HG02642 (cell line): Measurements from ENCODE around the gene NRIP1.

Experiments
- ATAC-seq: cut with Tn5 transposase; IDR thresholded peaks from one replicate; pipeline ENCODE4 v1.9.1; 2021; ENCODE audit warnings: mild to moderate bottlenecking; ENCODE audit not compliant: unreplicated experiment, poor library complexity

The NRIP1 gene

DNA sequence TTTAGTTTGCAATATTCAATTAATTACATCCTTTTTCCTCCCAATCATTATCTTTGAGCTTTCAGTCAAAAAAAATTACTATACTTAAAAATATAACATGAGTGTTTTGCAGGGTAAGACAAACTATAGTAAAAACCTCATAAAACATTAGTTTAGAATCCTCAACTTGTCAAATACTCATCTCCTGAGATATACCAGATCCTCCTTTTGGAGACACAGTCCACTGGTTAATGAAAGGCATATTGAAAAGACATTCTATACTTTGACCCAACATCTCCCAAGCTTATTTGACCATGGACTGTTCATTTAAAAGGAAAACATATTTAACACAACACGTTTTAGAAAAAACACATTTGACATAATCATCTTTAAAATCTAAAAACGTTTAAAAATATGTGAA is 52.8 kb downstream of the NRIP1 start:
- no peak for ATAC-seq

GRCh38 chr21:15010645-15011044 is 54.2 kb downstream of the NRIP1 start:
- no peak for ATAC-seq

DNA sequence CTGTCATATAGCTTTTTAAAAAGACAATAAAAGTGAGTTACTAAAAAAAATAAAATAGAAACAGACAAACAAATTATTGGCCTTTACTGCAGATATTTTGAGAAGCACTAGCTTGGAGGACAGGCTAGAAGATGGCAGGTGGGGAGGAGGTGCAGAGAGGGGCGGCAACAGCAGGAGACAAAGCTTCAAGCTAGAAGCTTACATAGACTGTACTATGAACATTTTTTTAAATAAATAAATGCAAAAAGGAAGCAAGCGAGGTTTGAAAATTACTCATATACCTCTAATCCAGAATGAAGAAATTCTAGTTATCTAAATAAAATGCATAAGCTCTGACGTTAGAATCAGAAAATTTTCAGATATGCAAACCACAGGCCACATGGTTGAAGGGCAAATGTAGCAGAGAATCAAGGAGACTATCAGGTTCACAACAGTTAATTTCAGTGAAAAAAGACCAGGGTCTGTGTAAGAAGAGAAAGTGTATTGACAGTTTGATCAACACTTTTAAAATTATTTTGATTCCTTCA is 54.9 kb downstream of the NRIP1 start:
- no peak for ATAC-seq

- no peak for ATAC-seq
Observed at GRCh38 chr21:15007716-15008296, 57.0 kb downstream of the NRIP1 start.

DNA sequence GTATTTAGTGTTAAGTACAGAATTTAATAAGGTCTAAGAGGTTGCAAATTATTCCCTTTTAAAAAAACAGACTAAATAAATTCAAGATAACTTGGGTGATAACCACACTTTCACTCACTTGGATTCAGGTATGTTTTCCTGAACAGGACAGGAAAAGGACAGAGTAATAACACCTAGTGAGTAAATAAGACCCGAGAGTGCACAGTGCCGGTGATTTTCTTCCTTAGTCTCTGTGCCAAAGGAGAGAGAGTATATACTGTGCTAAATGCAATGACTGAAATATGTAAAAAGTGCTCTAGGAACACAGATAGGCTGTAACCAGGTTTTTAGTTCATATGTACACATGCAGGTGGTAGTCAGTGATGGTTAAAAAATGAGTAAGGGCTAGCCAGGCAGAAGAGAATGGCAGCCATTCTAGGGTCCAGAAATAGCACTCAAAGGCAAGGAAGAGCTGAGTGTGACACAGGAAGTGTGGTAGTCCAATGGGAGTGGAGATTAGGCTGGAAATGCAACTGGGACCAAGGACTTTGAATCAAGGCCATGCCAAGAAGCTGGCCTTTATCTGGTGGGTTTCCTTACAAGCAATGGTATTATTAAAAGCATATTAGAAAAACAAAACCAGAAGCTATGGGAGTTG is 58.1 kb downstream of the NRIP1 start:
- no peak for ATAC-seq

GRCh38 chr21:15005391-15005790 is 59.4 kb downstream of the NRIP1 start:
- ATAC-seq: no peak

DNA sequence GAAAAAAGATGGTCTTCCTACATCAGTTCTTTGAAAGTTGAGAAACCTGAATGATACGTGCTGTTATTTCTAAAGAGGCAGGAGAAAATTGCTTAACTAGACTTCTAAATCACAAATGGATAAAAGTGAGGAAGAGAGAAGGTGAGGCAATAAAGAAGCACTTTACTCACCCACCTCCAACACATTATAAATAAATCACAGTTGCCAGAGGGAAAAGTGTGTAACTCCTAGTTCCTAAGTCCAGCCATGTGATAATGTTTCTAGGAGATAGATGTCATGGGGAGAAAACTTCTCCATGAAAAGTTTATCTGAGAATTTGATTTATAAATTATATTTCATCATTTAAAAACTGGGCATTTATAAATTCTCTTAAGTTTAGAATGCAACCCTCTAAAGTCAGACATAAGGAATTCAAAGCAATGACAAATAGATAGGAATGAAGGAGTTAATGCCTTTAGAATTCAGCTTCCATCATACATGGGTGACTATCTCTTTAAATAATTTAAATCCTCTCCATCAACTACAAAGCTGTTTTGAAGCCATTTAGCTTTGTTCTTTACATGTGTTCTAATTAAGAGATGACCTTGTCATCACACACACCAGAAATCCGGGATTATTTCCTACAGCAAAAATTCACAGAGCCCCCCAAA is 60.0 kb downstream of the NRIP1 start:
- ATAC-seq: no peak

DNA sequence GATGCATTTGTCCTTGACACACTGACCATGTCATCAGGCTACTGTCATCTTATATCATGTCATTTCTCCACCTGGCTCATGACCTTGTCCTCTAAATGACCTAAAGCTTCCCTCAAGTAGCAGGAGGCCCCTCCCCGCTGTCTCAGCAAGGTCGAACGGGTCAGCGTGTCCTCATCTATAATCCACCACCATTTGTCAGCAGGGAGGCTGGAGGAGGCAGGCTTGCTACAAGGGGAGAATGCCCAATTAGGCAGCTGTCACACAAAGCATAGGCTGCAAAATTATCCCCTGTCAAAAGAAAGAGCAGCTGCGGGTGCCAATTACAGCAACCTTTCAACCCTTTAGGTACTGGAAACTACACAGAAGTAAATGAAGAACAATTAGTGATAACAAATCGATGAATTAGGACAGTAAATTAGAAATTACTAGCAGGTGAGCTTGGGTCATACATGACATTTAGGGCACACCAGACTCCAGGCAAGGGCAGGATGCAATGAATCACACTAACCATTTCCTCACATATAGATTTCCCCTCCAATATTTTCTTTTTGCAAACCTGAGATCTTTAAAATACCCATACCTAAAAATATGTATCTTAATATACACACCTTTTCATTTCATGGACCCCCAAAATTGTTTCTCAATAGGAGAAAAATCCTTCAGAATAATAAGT is 61.2 kb downstream of the NRIP1 start:
- no peak for ATAC-seq

DNA sequence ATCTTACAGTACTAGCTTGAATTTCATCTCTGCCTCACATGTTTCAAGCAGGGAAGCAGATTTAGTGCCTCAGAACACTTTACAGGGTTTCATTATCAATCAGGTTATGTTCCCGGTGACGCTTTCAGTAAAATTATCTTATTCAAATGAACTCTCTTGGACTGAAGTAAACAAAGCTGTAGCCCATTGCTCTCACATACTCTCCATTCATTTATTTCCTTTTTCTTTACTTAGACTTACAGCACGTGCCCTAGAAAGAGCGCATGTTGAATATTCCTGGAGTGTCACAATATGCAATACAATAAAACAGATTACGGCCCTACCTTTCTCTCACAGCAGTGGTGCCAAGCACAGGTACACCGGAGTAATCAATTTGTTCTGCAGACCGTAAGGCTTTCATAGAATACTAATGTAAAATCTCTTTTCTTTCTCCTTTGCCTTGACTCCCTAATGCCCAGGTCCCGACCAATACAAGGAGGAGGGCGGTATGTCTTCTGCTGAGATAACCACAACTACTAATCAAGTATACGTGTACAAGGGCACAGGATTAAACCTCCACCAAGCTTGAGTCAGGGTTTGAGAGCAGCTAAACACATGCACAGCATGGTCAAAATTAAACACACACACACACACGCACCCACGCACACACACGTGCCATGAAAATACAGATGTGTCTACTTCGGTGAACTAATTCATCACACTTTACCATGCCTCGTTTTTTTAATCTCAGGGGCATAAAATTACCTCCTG is 62.8 kb downstream of the NRIP1 start:
- peak; percentile 91 for ATAC-seq

- no peak for ATAC-seq
Observed at GRCh38 chr21:15001113-15001512, 63.7 kb downstream of the NRIP1 start.

DNA sequence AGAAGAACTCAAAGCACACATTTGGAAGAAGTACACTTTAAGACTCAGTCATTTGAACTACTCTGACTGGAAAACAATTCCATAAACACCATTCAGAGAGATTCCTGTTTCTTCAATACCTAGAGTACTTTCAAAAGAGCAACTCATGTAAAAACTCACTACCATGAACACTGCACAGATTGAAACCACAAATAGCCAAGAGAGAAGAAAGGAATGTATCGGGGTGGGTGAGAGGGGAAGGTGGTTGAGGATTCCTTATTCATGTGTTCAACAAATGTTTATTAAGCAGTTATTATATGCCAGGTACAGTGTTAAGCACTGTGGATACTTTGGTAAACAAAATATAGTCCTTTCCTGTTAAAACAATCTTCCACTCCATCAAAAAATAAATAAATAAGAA is 64.7 kb downstream of the NRIP1 start:
- ATAC-seq: no peak

GRCh38 chr21:14998784-14999183 is 66.0 kb downstream of the NRIP1 start:
- ATAC-seq: no peak

- ATAC-seq: no peak
Observed at GRCh38 chr21:14998336-14998735, 66.5 kb downstream of the NRIP1 start.

DNA sequence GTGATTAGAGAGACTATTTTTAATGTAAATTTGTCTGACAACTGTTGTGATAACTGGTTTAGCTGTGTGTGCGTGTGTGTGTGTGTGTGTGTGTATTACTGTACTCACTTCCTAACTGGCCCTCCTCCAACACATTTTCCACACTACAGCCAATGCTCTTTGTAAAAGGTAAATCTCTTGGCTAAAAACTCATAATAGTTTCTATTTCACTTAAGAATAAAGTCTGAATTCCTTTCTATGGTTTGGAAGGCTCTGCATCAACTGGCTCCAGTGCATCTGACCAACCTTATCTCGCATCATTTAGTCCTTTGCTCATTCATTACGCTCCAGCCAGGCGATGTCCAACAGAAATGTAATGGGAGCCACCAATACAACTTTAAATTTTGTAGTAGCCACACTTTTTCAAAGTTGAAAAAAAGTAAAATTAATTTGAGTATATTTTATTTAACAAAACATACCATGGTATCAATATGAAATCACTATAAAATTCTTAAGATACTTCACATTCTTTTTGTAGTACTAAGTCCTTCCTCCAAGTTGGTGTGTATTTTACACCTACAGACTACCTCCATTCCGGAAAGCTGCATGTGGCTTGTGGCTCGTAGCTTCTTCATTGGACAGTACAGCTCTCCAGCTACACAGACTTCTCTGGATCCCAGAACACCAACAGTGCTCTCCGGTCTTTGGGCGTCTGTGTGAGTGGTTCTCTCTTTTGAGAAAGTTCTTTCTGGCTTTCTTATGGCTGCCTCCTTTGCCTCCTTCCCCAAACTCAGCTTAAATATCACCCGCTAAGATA is 68.9 kb downstream of the NRIP1 start:
- ATAC-seq: no peak

DNA sequence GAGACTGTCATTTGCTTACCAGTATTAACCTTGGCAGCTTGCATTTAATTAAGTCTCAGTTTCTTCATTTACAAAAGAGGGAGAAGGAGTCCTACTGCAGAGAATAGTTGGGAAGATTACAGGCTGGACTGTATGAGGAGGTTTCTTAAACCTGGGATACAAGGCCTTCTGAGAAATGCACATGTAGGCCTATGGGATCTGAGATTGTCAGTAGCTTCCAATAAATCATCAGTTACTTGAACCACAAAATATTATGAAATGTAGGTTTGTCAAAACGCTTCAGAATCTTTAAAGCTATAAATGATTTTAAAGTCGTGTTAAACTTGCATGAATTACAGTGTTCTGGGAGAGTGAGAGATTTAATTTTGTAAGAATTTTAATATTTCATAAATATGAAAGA is 69.6 kb downstream of the NRIP1 start:
- ATAC-seq: no peak

DNA sequence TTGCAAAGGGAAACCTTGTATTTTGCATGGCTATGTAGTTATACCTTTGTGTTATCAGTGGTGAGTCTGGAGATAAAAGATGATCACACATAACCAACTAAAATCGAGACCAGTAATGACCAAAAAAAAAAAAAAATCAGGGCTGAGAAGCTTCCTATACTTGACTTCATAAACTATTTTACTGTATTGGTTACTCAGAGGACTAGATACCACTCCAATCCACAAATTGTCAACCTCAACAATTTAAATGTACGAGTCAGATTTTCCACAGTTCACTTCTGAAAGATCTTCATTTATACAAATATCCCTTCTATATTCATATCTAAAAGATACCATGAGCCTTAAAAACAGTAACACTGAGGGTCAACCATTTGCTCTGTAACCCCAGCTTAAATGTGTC is 71.7 kb downstream of the NRIP1 start:
- ATAC-seq: no peak

DNA sequence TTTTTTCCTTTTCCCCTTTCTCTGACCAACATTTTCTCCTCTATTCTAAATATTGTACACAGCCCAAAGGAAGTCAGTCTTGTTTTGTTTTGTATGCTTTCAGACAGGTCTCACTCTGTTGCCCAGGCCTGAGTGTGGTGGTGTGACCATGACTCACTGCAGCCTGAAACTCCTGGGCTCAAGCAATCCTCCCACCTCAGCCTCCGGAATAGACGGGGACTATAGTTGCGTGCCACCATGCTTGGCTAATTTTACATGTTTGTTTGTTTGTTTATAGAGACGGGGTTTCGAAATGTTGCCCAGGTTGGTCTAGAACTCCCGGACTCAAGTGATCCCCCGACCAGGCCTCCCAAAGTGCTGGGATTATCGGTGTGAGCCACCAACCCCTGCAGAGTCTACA is 72.8 kb downstream of the NRIP1 start:
- no peak for ATAC-seq

- no peak for ATAC-seq
Observed at GRCh38 chr21:14989359-14989758, 75.4 kb downstream of the NRIP1 start.

DNA sequence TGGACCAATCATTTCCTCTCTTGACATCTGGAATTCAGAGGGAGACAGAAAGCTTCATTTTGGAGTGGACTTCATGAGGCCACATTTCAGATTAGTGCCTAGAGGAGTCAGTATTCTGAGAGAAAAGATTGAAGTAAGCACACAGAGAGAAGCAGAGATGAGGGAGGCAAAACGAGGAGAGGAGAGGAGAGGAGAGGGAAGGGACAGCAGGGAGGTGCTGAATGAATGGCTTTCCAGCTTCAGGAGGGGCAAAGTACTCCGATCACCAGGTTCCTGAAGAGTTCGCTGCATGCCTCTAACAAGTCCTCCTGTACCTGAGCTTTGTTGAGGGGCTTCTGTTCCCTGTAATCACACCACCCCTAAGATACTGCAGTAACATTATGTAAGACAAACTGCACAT is 76.0 kb downstream of the NRIP1 start:
- ATAC-seq: no peak
